ENCODE measurements around the gene SLC16A3.
"Not testable (repeated sequence)": the region's sequence is repeated elsewhere in the genome, so short reads cannot be mapped to it uniquely, and the experiment has no call there.

SLC16A3 gene

DNA sequence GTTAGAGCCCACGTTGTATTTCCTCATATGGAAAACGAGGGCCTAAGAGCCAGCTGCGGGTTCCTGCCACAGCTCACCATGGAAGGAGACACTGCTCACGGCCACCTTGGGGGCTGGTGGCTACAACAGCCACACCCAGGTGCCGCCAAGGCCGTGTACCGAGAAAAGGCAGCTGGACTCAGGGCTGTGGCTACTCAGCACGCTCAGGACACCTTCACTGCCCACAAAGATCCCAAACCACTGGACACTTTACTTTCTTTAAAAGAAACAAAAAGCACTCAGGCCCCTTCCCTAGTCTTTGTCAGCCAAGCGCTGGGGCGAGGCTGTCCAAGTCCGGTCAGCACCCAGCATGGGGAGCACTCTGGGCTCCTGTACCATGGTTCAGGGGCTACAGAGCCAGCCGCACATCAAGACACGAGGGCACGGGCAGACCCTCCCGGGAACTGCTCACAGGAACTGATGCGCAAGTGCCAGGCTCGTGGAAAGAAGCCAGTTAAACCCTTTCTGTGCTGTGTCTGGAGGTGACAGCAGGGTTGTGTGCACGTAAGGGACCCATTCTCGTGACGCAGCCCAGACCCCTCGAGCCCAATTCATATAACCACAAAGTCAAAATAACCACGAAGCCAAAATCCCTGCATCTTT lies 18.5 kb downstream of the SLC16A3 start:
- no peak for DNase-seq (ENCODE audit: low read depth)

DNA sequence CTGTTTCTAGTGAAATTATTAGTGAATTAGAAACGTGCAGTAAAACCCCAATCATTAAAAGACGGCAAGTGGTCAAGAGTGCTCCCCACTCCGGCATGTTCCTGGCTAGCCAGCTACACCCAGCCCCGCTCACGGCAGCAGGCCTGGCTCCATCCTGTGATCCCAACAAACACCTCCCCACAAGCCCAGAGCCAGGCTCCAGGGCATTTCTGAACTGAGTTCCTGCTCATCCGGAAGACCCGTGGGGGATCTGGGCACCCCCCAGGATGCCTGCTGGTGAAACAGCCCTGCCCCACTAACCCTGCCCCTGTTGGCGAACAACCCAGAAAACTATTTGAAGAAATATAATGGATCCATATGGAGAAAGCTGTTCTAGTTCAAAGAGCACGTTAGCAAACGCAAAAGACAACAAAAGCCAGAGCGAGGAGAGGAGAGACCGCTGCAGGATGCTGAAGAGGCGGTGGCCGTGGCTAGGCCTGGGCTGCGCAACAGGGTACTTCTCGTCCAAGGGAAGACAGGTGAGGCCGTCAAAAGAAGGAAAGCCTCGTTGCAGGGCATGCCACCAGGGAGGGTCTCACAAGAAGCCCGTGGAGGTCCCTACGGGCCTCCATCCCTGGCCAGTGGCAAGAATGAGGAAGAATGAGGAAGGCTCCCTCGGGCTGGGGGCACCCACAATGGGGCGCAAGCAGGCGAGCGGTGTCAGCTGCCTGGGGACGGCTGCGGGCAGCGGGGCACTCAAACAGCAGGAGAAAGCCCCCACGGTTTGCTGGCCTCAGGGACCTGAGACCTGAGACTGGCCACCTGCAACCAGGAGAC lies 19.2 kb downstream of the SLC16A3 start:
- DNase-seq (ENCODE audit: low read depth): no peak

DNA sequence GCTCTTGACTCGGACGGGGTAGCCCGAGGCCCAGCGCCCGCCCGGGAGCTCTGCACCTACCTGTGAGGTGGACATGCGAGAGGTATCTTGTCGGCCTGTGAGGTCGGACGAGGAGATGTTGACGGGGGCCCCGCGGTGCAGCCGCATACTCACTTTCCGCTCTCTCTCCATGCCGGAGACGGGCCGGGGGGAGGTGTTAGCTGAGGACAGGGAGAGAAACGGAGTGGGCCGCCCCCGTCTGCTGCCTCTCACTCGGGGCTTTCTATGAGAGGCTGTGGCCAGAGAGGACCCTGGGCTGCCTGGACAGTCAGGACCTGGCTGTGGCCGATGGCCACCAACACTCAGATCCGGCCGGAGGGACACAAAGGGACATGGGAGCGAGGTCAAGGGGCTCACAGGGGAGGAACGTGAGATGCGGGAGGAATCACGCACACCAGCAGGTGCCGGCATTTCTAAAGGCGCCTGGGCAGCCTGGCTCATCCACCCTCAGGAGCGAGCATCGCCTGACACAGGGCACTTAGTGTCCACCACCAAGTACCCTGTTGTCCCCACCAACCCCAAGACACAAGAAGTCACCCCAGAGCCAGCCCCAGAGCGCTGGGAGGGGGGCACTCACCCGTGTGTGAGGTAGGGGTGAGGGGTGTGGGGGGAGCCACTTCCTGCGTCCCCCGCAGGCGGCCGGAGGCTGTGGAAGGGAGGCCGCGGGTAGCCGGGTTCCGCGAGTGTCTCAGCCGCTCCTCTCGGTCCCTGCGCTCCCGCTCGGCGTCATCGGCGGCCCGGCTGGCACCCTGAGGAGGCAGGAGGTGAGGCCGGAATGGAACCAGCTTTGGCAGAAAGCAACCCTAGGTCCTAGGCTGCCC lies 20.2 kb downstream of the SLC16A3 start:
- no peak for DNase-seq (ENCODE audit: low read depth)

DNA sequence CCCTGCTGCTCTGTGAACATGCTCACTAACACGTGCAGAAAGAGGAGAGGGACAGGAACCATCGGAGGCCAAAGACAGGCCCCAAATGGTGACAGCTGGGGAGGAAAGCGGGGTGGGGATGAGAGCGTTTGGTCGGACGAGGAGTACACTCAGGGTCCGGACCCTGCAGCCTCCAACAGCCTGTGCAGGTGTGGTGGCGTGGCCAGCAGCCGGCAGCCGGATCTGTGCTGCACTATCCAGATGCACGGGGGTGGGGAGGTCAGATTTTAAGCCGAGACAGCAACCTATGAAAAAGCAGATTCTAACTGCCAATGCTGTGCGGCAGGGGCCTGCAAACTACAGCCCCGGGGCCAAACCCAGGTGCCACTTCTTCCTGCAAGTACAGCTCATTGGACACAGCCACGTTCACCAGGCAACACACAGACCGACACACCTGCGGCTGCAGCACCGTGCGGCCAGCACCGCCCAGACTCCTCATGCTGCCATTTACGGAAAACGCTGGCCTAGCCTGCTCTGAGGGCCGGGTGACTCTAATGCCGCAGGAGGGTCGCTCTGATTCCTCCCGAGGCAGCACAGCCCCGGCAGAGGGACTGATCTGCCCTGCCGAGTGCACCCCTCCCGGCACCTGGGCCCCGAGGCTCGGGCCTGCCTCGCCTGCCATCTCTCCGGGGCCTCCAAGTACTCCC lies 21.2 kb downstream of the SLC16A3 start:
- no peak for DNase-seq (ENCODE audit: low read depth)

DNA sequence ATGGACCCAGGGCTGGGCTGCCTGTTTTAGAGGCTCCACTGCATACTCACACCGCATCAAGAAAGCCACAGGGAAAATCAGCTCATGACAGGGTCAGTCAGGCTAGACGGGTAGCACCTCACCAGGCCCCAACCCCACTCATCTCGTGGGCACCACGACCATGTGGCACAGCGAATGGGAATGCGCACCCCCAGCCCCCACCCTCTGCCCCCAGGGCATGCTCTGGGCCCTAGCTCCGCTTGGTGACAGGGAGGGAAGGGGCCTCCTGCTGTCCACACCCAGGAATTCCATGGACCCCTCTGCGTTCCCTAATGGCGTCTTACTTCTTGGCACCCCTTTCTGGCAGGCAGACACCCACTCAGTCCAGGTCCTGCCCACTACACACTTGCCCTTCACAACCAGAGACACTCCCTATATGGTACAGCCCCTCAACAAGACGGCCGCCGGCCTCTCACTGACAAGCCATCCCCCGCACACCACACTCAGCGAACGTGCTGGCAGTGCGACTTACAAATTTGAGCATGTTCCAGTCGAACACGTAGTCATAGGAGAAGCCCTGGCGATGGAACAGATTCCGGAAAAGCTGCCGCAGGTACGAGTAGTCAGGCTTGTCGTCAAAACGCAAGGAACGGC lies 22.1 kb downstream of the SLC16A3 start:
- no peak for DNase-seq (ENCODE audit: low read depth)

DNA sequence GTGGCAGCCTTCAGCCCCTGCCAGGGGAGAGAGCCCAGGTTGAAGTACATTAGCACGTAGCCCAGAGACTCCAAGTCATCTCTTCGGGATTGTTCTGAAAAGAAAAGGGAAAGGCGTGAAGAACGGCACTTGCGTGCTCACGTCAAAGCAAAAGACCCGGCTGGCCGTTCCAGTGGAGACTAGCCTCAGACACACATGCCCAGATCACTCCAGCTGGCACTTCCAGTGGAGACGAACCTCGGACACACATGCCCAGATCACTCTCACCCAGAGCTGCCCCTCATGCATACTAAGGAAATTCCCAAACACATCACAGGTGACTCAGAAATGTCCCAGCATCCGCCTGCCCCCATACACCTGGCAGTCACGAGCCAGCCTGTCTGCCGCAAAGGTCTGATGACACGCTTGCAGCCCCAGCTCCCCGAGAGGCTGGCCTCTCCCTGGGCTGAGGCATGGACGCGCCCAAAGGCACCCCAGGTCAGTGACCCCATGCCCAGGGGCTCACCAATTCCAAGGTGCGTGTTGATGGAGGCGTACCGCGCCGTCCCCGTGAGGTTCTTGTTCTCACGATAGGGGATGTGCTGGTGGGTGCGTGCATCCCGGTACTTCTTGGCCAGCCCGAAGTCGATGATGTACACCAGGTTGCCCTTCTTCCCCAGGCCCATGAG lies 23.8 kb downstream of the SLC16A3 start:
- DNase-seq (ENCODE audit: low read depth): no peak

DNA sequence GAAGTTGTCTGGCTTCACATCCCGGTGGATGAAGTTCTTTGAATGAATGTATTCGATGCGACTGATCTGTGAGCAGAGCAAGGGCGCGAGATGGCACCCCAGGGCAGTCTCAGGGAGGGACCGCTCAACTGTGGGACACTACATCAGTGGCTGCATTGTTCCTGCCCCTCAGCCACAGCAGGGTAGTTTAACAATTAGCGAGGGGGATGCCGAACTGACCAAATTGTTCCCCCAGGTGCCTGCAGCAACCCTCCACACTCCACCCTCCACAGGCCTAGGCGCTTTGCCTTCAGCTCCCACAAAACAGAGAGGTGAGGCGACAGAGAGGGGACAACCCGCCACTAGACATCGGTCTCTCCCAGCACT lies 24.3 kb downstream of the SLC16A3 start:
- no peak for DNase-seq (ENCODE audit: low read depth)

DNA sequence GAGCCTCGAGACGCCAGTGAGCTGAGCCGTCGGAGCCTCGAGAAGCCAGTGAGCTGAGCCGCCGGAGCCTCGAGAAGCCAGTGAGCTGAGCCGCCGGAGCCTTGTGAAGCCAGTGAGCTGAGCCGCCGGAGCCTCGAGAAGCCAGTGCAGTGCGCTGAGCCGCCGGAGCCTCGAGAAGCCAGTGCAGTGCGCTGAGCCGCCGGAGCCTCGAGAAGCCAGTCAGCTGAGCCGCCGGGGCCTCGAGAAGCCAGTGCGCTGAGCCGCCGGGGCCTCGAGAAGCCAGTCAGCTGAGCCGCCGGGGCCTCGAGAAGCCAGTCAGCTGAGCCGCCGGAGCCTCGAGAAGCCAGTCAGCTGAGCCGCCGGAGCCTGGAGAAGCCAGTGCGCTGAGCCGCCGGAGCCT lies 25.3 kb downstream of the SLC16A3 start:
- DNase-seq (ENCODE audit: low read depth): not testable (repeated sequence)

DNA sequence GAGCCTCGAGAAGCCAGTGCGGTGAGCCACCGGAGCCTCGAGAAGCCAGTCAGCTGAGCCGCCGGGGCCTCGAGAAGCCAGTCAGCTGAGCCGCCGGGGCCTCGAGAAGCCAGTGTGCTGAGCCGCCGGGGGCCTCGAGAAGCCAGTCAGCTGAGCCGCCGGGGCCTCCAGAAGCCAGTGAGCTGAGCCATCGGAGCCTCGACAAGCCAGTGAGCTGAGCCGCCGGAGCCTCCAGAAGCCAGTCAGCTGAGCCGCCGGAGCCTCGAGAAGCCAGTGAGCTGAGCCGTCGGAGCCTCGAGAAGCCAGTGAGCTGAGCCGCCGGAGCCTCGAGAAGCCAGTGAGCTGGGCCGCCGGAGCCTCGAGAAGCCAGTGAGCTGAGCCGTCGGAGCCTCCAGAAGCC lies 25.9 kb downstream of the SLC16A3 start:
- not testable (repeated sequence) for DNase-seq (ENCODE audit: low read depth)

DNA sequence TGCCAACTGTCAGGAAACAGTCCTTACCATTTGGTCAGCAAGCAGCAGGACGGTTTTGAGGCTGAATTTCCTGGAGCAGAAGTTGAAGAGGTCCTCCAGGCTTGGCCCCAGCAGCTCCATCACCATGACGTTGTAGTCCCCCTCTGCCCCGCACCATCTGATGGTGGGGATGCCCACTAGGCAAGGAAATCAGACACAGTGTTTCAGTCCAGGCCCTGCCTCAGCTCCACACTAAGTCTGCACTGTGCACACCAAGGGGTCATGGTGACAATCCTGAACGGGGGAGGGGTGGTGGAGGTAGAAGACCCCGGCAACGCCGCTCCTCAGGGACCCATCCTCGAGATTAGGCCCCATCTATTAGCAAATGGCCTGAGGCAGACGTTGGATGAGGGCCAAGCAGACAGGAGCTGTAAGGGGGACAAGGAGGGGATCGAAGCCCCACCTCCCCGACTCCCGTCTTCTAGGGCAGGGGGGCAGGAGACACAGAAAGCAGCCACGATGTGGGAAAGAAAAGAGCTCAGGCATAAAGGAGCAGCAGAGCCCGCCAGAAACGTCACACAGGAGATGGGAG lies 26.6 kb downstream of the SLC16A3 start:
- DNase-seq (ENCODE audit: low read depth): no peak

DNA sequence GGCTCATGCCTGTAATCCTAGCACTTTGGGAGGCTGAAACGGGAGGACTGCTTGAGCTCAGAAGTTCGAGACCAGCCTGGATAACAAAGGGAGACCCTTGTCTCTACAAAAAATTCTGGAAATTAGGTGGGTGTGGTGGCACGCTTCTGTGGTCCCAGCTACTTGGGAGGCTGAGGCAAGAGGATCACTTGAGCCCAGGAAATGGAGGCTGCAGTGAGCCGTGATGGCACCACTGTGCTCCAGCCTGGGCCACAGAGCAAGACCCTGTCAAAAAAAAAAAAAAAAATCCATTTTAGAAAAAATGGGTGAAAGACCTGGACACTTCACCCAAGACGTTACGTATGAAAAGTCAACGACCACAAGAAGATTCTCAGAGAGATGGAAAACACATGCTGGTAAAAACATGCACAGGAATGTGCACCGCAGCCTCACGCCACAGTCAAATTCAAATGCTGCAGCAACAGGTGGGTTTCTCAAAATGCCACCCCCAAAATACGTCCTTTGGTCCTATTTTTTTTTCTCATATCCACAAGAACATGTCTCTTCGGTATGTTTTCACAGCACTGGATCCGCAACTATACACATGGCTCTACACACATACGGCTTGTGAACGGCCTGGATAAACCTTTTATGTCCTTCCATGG lies 27.5 kb downstream of the SLC16A3 start:
- no peak for DNase-seq (ENCODE audit: low read depth)

DNA sequence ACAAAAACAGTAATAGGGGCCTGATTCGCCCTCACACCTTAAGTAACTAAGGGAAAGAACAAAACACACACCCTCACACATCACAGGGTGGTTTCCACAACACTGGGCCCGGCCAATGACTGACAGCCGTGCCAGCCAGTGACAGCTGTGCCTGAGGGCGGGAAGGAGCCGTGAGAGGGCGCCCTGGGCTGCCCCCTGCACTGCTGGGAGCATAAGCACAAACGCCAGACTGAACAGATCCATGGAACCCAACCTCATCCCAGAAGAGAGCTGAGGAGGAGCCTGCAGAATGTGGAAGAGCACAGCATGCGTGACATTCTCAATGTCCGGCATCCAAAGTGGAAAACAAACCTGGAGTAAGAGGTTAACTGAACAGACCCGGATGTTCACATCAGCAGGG lies 28.6 kb downstream of the SLC16A3 start:
- peak; percentile 43 for DNase-seq (ENCODE audit: low read depth)

DNA sequence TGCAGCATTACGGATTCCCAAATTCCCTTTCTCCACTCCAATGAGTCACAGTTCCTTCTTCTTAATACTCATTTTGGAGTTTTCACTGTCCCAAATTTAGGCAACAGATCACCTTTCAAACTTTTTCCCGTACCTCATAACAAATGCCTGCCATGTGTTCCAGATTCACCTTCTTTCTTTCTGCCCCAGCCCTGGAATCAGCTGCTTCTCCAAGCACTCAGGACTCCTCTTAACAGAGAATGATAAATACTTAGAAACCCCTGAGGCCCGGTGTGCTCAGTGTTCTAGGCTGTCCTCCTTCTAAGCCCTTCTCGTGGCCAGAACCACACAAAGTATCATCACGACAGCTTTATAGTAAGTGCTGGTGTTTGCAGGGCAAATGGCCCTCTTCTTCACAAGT lies 29.7 kb downstream of the SLC16A3 start:
- no peak for DNase-seq (ENCODE audit: low read depth)

DNA sequence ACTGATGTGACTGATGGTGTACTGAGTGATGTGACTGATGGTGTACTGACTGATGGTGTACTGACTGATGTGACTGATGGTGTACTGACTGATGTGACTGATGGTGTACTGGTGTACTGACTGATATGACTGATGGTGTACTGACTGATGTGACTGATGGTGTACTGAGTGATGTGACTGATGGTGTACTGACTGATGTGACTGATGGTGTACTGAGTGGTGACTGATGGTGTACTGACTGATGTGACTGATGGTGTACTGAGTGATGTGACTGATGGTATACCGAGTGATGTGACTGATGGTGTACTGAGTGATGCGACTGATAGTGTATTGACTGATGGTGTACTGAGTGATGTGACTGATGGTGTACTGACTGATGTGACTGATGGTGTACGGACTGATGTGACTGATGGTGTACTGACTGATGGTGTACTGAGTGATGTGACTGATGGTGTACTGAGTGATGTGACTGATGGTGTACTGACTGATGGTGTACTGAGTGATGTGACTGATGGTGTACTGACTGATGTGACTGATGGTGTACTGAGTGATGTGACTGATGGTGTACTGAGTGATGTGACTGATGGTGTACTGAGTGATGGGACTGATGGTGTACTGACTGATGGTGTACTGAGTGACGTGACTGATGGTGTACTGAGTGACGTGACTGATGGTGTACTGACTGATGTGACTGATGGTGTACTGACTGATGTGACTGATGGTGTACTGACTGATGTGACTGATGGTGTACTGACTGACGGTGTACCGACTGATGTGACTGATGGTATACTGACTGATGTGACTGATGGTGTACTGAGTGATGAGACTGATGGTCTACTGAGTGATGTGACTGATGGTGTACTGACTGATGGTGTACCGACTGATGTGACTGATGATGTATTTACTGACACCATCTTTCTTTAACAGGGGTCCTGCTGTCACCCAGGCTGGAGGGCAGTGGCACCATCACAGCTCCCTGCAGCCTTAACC lies 31.4 kb downstream of the SLC16A3 start:
- not testable (repeated sequence) for DNase-seq (ENCODE audit: low read depth)

DNA sequence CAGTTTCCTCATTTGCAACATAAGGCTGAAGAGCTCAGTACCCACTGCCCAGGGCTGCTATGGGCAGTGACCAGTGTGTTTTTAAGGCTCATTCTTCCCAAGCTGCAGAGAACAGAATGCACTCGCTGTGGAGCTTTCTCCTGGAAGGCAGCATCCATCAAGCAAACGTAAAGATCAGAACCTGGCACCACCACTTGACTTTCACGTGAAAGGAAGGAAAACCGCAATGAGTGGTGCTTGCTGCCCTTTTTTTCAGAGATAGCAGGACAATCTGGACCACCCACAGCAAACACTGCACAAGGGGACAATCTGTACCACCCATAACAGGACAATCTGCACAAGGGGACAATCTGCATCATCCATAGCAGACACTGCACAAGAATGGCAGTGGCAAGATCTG lies 33.5 kb downstream of the SLC16A3 start:
- no peak for DNase-seq (ENCODE audit: low read depth)

DNA sequence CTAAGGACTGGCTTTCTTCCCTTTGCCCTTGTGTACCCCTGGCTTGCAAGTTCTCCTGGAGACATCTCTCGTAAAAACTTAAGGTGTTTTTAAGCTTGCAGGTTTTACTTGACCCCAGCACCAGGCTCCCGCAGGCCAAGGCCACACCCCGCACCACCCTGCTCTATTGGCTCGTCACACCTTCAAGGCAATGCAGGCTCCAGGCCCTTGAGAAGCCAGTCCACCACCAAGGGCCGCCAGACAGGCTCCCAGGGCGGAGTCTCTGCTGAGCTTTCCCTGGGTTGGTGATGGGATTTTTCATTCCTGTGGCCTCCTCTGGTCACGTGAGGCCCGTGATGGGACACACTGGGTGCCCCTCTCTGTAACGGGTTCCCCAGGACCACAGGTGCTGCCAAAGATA lies 34.8 kb downstream of the SLC16A3 start:
- no peak for DNase-seq (ENCODE audit: low read depth)

DNA sequence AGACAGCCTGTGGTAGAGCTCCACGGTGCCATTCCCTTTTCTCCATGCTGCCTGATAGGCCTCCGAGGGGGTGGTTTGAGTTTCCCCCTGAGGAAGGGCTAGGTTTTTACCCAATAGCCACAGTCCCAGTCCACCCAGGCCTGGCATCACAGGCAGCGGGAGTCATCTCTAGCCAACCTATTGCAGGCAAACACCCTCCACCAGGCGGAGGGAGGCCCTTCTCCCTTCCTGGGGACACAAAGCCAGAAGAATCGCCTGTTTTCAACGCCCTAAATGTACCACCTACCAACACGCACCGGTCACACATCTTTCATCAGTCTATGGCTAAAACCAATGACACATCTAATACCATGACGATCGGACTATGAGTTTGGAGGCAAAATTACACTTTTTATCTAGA lies 37.3 kb downstream of the SLC16A3 start:
- no peak for DNase-seq (ENCODE audit: low read depth)

DNA sequence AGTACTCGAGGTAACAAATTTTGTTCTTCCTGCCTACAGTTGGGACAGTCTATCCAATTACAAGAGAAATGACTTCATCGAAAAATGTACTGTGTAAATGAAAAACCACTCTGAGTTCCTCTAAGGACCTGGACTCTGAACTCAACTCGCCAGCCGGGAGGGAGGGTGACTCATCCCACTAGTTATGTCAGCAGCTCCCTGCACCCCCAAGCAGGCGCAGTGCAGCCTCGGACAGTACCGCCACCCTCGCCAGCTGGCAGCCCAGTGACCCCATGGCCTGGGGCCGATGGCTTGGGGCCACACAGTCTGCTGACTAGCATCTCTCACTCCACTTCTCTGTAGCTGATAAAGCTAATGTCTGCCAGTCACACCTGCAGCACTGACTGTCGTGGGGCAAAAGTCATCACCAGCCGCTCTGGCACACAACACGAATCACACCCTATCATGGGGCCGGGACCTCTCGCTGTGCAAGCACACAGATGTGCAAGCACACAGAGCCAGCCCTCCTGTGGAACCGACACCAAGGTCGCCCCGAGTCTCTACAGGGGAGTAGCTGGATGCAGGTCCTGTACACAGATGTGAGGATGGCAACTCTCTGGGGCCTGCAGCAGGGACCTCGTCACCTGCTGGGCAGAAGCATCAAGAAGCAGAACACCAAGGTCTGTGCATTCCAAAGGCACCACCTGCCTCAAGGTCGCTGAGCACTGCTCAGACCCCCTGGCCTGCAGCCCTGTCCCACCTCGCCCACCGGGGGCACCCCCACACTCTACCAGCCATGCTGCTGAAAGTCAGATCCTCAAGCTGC lies 38.9 kb downstream of the SLC16A3 start:
- DNase-seq (ENCODE audit: low read depth): peak; percentile 97
